HepG2 (cell line): ENCODE measurements around the gene C1QTNF3. TPM values are rescaled to one million over a fixed set of nuclear protein-coding genes. Genes with fewer than 3 reads are reported as not detected.

Experiments
- ATAC-seq: fragments of 200-7000 bp; cut with Tn5 transposase; 3 replicates; pipeline ENCODE4 v1.9.1; 2020; ENCODE audit warnings: mild to moderate bottlenecking, moderate library complexity
- BruUV-seq: library from RNA; stranded (reverse); fragments of 400-500 nt; replicated peaks from 2 replicates; lab custom pipeline; 2021; lab: Mats Ljungman, UMichigan
- CTCF ChIA-PET: fragments of 300-600 bp; formaldehyde crosslinking; extraction: SDS; loops from one replicate; lab custom pipeline; 2021; ENCODE audit warnings: low total read pairs, inconsistent platforms, low intra/inter-chr PET ratio; lab: Yijun Ruan, JAX
- POLR2A ChIA-PET: fragments of 350-600 bp; sonication (Branson Sonifier 250); formaldehyde crosslinking; loops from one replicate; lab custom pipeline; 2020; ENCODE audit warnings: antibody characterized with exemption, inconsistent platforms; lab: Yijun Ruan, JAX
- DNase-seq: peaks from one replicate; pipeline ENCODE4 v3.0.0-alpha.2; 2015; ENCODE audit warnings: low spot score
- FAIRE-seq: peaks from 3 replicates; lab custom pipeline; 2011; peaks lifted over from hg19 to GRCh38; lab: Jason Lieb, UNC
- H2AFZ ChIP-seq: one replicate; pipeline ENCODE4 v1.6.1; 2011; ENCODE audit warnings: low read length, inconsistent platforms
- H3K27ac ChIP-seq: fragments of 300-600 bp; 3 replicates; pipeline ENCODE4 v1.8.0; 2011; ENCODE audit warnings: mixed run types, mild to moderate bottlenecking, mixed read lengths, low read length, inconsistent platforms; ENCODE audit not compliant: insufficient read depth; ENCODE audit errors: extremely low read length
- H3K27me3 ChIP-seq, 2 experiments: fragments of 200-600 bp in 1 of 2; 2 replicates in 1 of 2; 3 replicates in 1 of 2; pipeline versions ENCODE4 v1.6.0 to v1.8.0; 2011; ENCODE audit warnings: low read length in 2 of 2, mild to moderate bottlenecking in 2 of 2, moderate library complexity in 2 of 2, inconsistent platforms in 1 of 2; ENCODE audit not compliant: insufficient read depth in 2 of 2, control insufficient read depth in 1 of 2
- H3K36me3 ChIP-seq, 2 experiments: fragments of 200-600 bp in 1 of 2; replicated peaks in 1 of 2; 2 replicates in 1 of 2; 3 replicates in 1 of 2; pipeline versions ENCODE4 v1.5.1 to v1.8.0; 2011; ENCODE audit warnings: low read length in 2 of 2, inconsistent platforms in 1 of 2; ENCODE audit not compliant: insufficient read depth in 2 of 2, control insufficient read depth in 1 of 2
- H3K4me1 ChIP-seq: 2 replicates; pipeline ENCODE4 v1.5.1; 2012; ENCODE audit warnings: low read length, inconsistent platforms; ENCODE audit not compliant: insufficient read depth
- H3K4me2 ChIP-seq: 2 replicates; pipeline ENCODE4 v1.6.0; 2011; ENCODE audit warnings: low read depth, low read length, inconsistent platforms
- H3K4me3 ChIP-seq, 3 experiments: fragments of 200-600 bp in 1 of 3; sonication (generic), shearing (Covaris generic) in 1 of 3; replicated peaks in 1 of 3; 2 replicates each; pipeline ENCODE4 v1.5.1; 2011 to 2016; ENCODE audit warnings: low read length in 3 of 3, inconsistent platforms in 2 of 3, low read depth in 2 of 3, mild to moderate bottlenecking in 2 of 3, control low read depth in 1 of 3, mixed read lengths in 1 of 3; ENCODE audit not compliant: insufficient read depth in 1 of 3
- H3K79me2 ChIP-seq: one replicate; pipeline ENCODE4 v1.6.1; 2011; ENCODE audit warnings: low read length, inconsistent platforms; ENCODE audit not compliant: insufficient read depth
- H3K9ac ChIP-seq: 2 replicates; pipeline ENCODE4 v1.6.0; 2011; ENCODE audit warnings: mild to moderate bottlenecking, low read depth, low read length, inconsistent platforms; ENCODE audit not compliant: insufficient read depth
- H3K9me3 ChIP-seq: 2 replicates; pipeline ENCODE4 v1.5.1; 2012; ENCODE audit warnings: mild to moderate bottlenecking, low read length
- H4K20me1 ChIP-seq: 2 replicates; pipeline ENCODE4 v1.6.0; 2011; ENCODE audit warnings: inconsistent platforms, mild to moderate bottlenecking, low read length, moderate library complexity; ENCODE audit not compliant: insufficient read depth
- MAFF ChIP-seq: IDR thresholded peaks from 2 replicates; pipeline ENCODE4 v1.6.1; 2011; ENCODE audit warnings: low read depth, low read length, improper control_type of control experiment
- MAFK ChIP-seq, 2 experiments: IDR thresholded peaks in 1 of 2; conservative IDR thresholded peaks in 1 of 2; 2 replicates each; pipeline ENCODE4 v1.6.1; 2011; ENCODE audit warnings: improper control_type of control experiment in 2 of 2, low read length in 2 of 2
- RXRA ChIP-seq: sonication (generic); formaldehyde crosslinking; IDR thresholded peaks from 2 replicates; pipeline ENCODE4 v1.5.1; 2020; ENCODE audit warnings: missing genetic modification reagents
- SIN3A ChIP-seq: IDR thresholded peaks from 2 replicates; pipeline ENCODE4 v1.6.1; 2011; ENCODE audit warnings: low read depth, mild to moderate bottlenecking, control low read depth, low read length, borderline replicate concordance
- WGBS: methylation state at CpG from one replicate; pipeline ENCODE4 v1.1.6; 2017; ENCODE audit warnings: low lambda C conversion rate; 5-methylcytosine and 5-hydroxymethylcytosine counted together
- in situ Hi-C: cut with HindIII; loops from 2 replicates; pipeline ENCODE4 v1.10.0; 2017; ENCODE audit warnings: low pct_unique_long_range_greater_than_20kb; ENCODE audit not compliant: extremely low pct_ligation_motif_present
- intact Hi-C: fragments of 100-400 bp; cut with micrococcal nuclease; formaldehyde crosslinking; loops from one replicate; pipeline ENCODE4 v1.10.0; 2022; ENCODE audit not compliant: unreplicated experiment
- polyA plus RNA-seq, 8 experiments: library from polyadenylated mRNA; depleted of rRNA in 3 of 8; stranded (reverse) in 7 of 8; unstranded in 1 of 8; fragments of >200 nt; fragmentation: Illumina TruSeq in 4 of 8; extraction: Trizol in 4 of 8; gene quantifications; 2 replicates each; pipeline versions ENCODE4 v1.2.1 to v1.2.3, GENCODE V29; 2011 to 2016; ENCODE audit warnings: low read depth in 4 of 8, missing spikeins in 1 of 8, mixed read lengths in 1 of 8; ENCODE audit not compliant: insufficient read depth in 1 of 8
- total RNA-seq, 5 experiments: library from RNA; depleted of rRNA; stranded (reverse); fragments of >200 nt; fragmentation: Illumina TruSeq; extraction: Trizol; gene quantifications; 2 replicates each; pipeline ENCODE4 v1.2.3, GENCODE V29; 2016; ENCODE audit warnings: low read depth in 1 of 5

Gene C1QTNF3
- total and polyA plus RNA-seq, 2 of the 13 experiments (the other 11 are each of a cell fraction or from before 2014, with no cell fraction given): 3.3 to 10.8 TPM

GRCh38 chr5:34001241-34001841, 41.7 kb downstream of the C1QTNF3 start (continued):
- TF ChIP-seq SIN3A: no peak

GRCh38 chr5:33999978-34000377, 43.0 kb downstream of the C1QTNF3 start:
- H2AFZ ChIP-seq: no peak overlapping the region
- 98% methylated on average over 4 of the region's 4 CpGs for WGBS
- H3K4me3 ChIP-seq: no peak overlapping the region
- intact Hi-C loops: loop anchor here (10.0 kb wide), 1 partner anchor 465 kb away; no protein-coding TSS in a partner anchor
- H3K9ac ChIP-seq: no peak overlapping the region
- ChIA-PET POLR2A (interaction anchor here (1.4 to 1.7 kb wide), 2 partner anchors 8 to 36 kb away, joined by 4 to 7 read pairs; no protein-coding TSS in a partner anchor), CTCF (no interaction called here)
- peaks cover 7 to 32% of the 10 kb centered on the region in 2 experiments; a peak in 4 of 5 replicates for H3K36me3 ChIP-seq
- ATAC-seq (no peak), FAIRE-seq (no peak), DNase-seq (no peak)
- in situ Hi-C loops: loop anchor here (25.0 kb wide), 1 partner anchor 462 kb away; no protein-coding TSS in a partner anchor
- BruUV-seq: no TSS peak
- H3K9me3 ChIP-seq: no peaks in the 10 kb centered on the region
- H3K27ac ChIP-seq: no peak overlapping the region
- H3K27me3 ChIP-seq: no peaks in the 10 kb centered on the region
- no peaks in the 10 kb centered on the region for H3K79me2 ChIP-seq
- TF ChIP-seq MAFF (peak; percentile 95), RXRA (CRISPR knock-in tag) (no peak), MAFK (conservative IDR thresholded peaks at IDR 0.05 in 1 of 2, IDR thresholded peaks at IDR 0.05 in 1 of 2; ENCODE audit: low read length in 2 of 2) (peak; percentile 95 to 97)
- no peaks in the 10 kb centered on the region for H4K20me1 ChIP-seq
- H3K4me2 ChIP-seq: no peak overlapping the region
- H3K4me1 ChIP-seq: peaks cover 33% of the 10 kb centered on the region
